SHP77 treated with DMSO at 0.1 percent for 48 hours (cell line): Measurements from ENCODE around the gene DCUN1D2.

ENCODE experiments used
- DNase-seq: peaks from one replicate; lab custom pipeline; 2025; lab: John Stamatoyannopoulos, UW

DCUN1D2 gene

GRCh38 chr13:113407103-113407530 lies 83.4 kb downstream of the DCUN1D2 start:
- DNase-seq, result no peak

- no peak for DNase-seq
Measured at GRCh38 chr13:113406321-113407102, 84.0 kb downstream of the DCUN1D2 start.
